Left colon (tissue), 2 donors: ENCODE data around the gene OTUB1. TPM values are rescaled to one million over a fixed set of nuclear protein-coding genes. Genes with fewer than 3 reads are reported as not detected.
"Not testable (repeated sequence)": the region's sequence is repeated elsewhere in the genome, so short reads cannot be mapped to it uniquely, and the experiment has no call there.

Experiments used
- ATAC-seq: fragments of 200-7000 bp; cut with Tn5 transposase; one replicate; pipeline ENCODE4 v1.9.1; 2020; ENCODE audit warnings: mild to moderate bottlenecking, moderate library complexity
- DNase-seq, 2 donors: peaks; one replicate each; pipeline ENCODE4 v3.0.0-alpha.2; 2020
- intact Hi-C, 2 donors: fragments of 100-400 bp; cut with DNase I in 1 of 2; cut with micrococcal nuclease in 1 of 2; formaldehyde crosslinking; loops; one replicate each; pipeline versions ENCODE4 v1.11.2 to v1.14.0; 2022; cut with DNase I, micrococcal nuclease
- long read RNA-seq: library from polyadenylated mRNA; unstranded; transcript quantifications from one replicate; pipeline ENCODE4 v2.0.0, GENCODE V29; 2021
- total RNA-seq, 2 donors: library from RNA; stranded (reverse); fragmentation: NEBNext Ultra II Directional; extraction: Animal tissue kit (Norgen Biotek cat#: 25700); gene quantifications; one replicate each; pipeline ENCODE4 v1.2.1, GENCODE V29; 2021
- donor health status: DM: no; HTN: no; CAD: no.
- donor health status: DM: yes; HTN: yes; CAD: no.

The OTUB1 gene
- 10 to 100 TPM; 67.7 to 79.7 TPM for total RNA-seq
- long read RNA-seq, transcript OTUB1-209 (7 exons, 1,729 nt) = major isoform, 28 of 44 reads
- long read RNA-seq, transcript OTUB1-201 (6 exons, 2,493 nt) = minor isoform, 5 of 44 reads
- long read RNA-seq, partial matches to known transcripts = 1 of 44 reads
- long read RNA-seq, other reads (novel, unspliced or antisense) = 10 of 44 reads

- ATAC-seq = peak; percentile 95
Observed at GRCh38 chr11:63986156-63986931, at the start of gene OTUB1. OTUB1 (plus strand) TSS chr11:63986438; CDS start chr11:63986457, 19 bp downstream.

GRCh38 chr11:63937713-63938478, 48.3 kb upstream of the OTUB1 start:
- intact Hi-C loops = no loop called here
- DNase-seq = peak; percentile 46 to 54
- peak; percentile 7 for ATAC-seq

More at GRCh38 chr11:63986156-63986931, at the start of gene OTUB1:
- intact Hi-C loops = no loop called here
- peak; percentile 94 to 96 for DNase-seq

- intact Hi-C loops = no loop called here
- peak; percentile 90 for ATAC-seq
Observed at GRCh38 chr11:63938479-63939396, 47.5 kb upstream of the OTUB1 start, which contains the start of gene NAA40. NAA40 (plus strand) TSS chr11:63939002; CDS start chr11:63939097, 95 bp downstream.

GRCh38 chr11:63939397-63939891, 46.8 kb upstream of the OTUB1 start:
- ATAC-seq (peak; percentile 10), DNase-seq (peak; percentile 44 to 46)
- intact Hi-C loops = no loop called here

More at GRCh38 chr11:63938479-63939396, 47.5 kb upstream of the OTUB1 start, which contains the start of gene NAA40:
- DNase-seq = peak; percentile 95 to 96

DNA sequence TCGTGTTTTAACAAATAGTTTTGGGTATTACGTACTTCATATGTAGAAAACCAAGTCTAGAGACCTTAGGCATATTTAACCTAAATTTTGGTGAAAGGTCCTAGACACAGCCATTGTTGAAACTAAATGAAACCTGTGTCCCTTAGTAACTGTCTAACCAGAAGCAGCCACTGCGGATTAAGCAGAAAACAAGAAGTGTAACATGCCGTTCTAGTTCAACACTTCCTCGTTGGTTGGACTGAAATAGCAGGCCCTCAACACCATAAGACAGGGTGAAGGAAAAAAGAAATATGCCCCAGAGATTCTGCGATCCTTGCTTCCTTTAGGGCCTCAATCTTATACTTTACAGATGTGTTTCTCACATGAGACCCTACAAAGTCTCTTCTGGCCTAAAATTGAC, 45.5 kb upstream of the OTUB1 start:
- intact Hi-C loops = loop anchor here in 1 of 2 donors (10.0 kb wide), 1 partner anchor 166 kb away; no protein-coding TSS in a partner anchor
- ATAC-seq (no peak), DNase-seq (no peak)

DNA sequence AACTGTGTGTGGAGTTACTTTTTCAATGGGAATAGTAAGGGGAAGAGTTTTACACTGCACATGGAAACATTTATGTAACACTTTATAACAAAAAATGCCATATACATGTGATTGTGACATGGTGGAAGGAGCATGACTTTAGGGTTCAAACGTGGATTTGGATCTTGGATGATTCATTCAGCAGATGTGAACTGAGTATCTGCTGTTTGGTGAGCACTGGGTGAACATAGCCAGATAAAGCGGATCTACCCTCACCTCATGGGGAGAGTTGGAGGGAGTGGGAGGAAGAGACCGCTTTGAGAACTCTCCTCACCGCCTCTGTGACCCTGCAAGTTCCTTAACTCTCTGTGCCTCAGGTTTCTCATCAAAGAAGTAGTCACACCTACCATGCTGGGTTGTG, 44.3 kb upstream of the OTUB1 start:
- intact Hi-C loops = loop anchor here in 1 of 2 donors (10.0 kb wide), 1 partner anchor 167 kb away; no protein-coding TSS in a partner anchor
- no peak for DNase-seq

DNA sequence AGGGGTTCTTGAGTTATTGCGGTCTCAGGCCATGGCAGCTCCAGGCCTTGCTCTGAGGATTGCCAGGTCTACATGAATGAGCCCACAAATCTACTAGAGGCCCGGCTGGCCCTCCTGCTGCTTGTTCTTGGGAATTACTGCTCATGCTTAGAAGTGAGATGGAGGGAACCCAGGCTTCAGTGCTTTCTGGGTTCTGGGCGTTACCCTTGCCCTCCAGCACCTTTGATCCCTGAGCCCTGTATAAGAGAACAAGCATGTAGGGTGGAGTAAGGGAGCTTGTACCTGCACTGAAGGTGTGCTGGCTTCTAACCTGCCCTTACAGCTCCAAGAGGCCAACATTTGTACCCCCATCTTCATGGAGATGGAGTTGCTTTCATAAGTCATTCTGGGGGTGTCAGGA, 43.4 kb upstream of the OTUB1 start:
- DNase-seq (no peak), ATAC-seq (peak; percentile 30)
- intact Hi-C loops = loop anchor here in 1 of 2 donors (10.0 kb wide), 1 partner anchor 168 kb away; no protein-coding TSS in a partner anchor

More for the DNA sequence above, 44.3 kb upstream of the OTUB1 start:
- ATAC-seq = no peak

DNA sequence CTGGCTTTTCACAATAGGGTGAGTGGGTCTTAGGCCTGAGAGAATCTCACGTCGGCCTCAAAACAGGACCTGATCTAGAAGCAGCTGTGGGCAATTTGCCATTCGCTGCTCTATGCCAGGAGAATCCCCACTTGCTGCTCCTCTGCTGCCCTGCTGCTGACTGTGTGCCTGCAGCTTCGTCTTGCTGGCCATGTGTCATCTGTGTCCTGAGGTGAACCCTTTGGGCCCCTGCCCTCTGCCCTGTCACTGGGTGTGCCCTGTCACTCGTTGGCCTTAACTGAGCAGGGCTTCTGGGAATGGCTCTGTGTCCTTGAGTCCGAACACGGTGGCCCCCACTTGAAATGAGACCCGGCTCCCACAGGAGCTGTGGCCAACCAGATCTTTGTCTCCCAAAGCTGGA, 41.3 kb upstream of the OTUB1 start:
- intact Hi-C loops = loop anchor here (2.0 to 10.0 kb wide), 3 partner anchors 108 to 170 kb away; partner anchors contain the start of gene MARK2 (in 1 of the 2)
- DNase-seq (peak; percentile 22 to 45), ATAC-seq (peak; percentile 68)

- ATAC-seq (peak; percentile 85), DNase-seq (peak; percentile 65 to 69)
- intact Hi-C loops = loop anchor here (2.0 to 10.0 kb wide), 3 partner anchors 108 to 171 kb away; partner anchors contain the start of gene MARK2 (in 1 of the 2)
Observed at GRCh38 chr11:63945477-63946163, 40.6 kb upstream of the OTUB1 start.

DNA sequence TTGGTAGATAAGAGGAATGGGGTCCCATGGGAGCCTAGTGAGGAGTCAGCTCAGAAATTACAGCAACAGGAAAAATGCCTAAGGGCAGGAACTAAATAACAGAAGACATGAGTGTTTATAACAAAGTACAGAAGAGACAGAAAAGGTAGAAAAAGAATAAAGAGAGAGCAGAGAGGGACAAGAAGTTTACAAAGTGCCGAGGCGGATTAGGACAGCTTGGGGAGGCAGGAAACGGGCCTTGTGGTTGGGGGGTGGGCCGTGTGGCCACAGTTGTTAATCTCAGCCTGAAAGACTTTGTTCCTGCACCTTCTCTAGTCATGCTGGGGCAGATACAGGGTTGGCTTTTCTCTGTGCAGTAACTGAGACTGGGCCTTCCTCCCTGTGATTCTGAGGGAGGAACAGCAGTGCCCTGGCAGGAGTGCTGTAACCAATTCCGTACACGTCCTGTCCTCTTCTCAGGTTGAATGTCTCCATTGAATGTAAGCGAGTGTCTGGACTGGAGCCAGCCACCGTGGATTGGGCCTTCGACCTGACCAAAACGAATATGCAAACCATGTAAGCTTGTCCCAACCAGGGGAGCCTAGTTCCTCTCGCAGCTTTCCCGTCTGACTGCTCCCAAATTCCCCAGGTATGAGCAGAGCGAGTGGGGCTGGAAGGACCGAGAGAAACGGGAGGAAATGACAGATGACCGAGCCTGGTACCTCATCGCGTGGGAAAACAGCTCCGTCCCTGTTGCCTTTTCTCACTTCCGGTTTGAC, 34.3 kb upstream of the OTUB1 start:
- DNase-seq (no peak), ATAC-seq (no peak)
- intact Hi-C loops = no loop called here

DNA sequence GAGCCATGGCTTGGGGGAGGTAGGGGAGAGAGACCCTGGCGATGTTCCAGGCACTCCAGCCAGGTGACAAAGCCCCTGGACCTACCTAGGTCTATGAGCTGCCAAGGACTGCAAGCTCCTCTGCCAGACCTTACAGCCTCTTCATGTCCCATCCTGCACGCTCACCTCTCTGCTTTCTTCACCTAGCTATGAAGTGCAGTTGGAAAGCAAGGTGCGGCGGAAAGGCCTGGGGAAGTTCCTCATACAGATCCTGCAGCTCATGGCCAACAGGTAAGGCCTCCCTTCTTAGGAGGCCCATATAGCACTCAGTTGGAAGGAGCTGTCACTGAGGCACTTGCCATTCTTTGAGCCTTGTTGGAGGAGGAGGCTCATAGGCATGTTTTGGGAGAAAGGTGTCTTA, 33.7 kb upstream of the OTUB1 start:
- no peak for DNase-seq
- ATAC-seq = no peak
- intact Hi-C loops = no loop called here

DNA sequence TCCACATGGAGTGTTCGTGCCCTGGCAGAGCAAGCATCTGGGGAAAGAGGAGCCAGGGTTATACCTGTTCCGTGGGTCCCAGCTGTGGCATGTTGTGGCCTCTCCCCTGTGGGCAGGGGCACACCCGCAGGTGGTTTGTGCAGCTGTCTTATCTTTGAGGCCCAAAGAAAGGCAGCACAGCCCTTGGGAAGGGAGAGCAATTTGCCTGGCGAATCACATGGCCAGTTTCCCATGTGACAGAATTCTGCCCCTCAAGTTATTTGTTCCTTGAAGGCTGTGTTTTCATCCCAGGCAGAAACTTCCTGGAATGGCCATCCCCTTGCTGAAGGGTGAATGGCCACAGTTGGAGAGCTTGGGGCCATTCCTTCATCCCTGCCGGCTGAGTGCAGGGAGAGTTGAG, 28.2 kb upstream of the OTUB1 start:
- DNase-seq = no peak

DNA sequence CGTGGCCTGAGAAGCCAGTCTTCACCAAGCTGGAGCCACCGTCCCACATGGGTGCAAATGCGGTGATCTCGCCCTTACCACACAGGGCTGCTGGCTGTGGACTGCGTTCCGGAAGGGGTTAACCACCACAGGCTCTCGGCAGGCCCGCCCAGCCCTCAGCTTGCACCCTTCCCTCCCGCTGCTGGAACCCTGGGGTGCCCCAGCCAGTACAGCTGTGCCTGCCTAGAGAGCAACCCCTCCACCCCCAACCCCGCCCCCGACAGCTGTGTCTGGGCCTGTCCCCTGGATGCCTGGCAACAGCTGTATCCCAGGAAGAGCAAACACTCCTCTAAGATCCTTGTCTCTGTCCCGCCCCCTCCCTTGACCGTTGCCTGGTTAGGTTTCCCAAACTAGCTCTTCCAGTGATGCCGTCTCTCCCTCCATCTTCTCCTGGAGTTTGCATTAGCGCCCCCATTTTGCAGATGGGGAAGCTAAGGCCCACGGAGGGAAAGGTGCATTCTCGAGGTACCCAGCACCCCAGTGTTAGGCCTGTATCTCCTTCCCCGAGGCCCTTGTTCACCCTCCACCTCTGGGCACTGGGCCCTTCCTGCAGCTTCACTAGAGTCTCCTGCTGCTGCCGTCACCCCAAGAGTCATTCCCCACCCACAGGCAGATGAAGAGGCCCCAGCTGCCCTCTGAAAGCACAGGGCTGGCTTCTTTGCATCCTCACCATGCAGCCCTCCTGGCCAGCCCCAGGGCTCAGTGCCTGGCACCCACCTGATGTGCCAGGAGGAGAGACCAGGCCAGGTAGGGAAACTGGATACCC, 24.4 kb upstream of the OTUB1 start:
- DNase-seq (no peak), ATAC-seq (peak; percentile 48)
- intact Hi-C loops = no loop called here

More for the DNA sequence above, 28.2 kb upstream of the OTUB1 start:
- intact Hi-C loops = no loop called here
- no peak for ATAC-seq

- DNase-seq, ATAC-seq, intact Hi-C loops: not testable (repeated sequence)
Observed at GRCh38 chr11:63963895-63964294, 22.3 kb upstream of the OTUB1 start.

DNA sequence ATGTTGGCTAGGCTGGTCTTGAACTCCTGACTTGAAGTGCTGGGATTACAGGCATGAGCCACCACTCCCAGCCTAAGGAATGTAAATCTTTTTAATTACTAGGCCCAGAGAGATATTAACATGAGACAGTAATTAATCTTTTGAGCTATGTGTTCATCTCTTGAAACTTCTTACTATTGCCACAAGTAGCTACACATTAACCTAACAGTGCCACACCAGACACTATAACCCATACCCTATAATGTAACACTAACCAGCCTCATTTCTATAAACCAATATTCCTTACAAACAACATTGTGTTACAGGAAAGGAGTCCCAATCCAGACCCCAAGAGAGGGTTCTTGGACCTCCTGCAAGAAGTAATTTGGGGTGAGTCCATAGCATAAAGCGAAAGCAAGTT, 19.8 kb upstream of the OTUB1 start:
- intact Hi-C loops = no loop called here
- peak; percentile 51 for ATAC-seq
- no peak for DNase-seq

DNA sequence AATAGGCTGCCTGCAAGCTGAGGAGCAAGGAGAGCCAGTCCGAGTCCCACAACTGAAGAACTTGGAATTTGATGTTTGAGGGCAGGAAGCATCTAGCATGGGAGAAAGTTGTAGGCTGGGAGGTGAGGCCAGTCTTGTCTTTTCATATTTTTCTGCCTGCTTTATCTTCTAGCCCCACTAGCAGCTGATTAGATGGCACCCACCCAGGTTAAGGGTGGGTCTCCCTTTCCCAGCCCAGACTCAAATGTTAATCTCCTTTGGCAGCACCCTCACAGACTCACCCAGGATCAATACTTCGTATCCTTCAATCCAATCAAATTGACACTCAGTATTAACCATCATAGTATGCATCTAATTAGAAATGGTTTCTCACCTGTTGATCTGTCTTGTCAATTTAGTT, 16.8 kb upstream of the OTUB1 start:
- DNase-seq = no peak
- no peak for ATAC-seq
- intact Hi-C loops = no loop called here
